NOMO-1 treated with dmso at 0.1 percent for 144 hours (cell line): ENCODE data around the gene MECR.

Experiments used
- DNase-seq: peaks from one replicate; lab custom pipeline; 2025; ENCODE audit not compliant: unreplicated experiment; lab: John Stamatoyannopoulos, UW

MECR gene, protein sequence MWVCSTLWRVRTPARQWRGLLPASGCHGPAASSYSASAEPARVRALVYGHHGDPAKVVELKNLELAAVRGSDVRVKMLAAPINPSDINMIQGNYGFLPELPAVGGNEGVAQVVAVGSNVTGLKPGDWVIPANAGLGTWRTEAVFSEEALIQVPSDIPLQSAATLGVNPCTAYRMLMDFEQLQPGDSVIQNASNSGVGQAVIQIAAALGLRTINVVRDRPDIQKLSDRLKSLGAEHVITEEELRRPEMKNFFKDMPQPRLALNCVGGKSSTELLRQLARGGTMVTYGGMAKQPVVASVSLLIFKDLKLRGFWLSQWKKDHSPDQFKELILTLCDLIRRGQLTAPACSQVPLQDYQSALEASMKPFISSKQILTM

DNA sequence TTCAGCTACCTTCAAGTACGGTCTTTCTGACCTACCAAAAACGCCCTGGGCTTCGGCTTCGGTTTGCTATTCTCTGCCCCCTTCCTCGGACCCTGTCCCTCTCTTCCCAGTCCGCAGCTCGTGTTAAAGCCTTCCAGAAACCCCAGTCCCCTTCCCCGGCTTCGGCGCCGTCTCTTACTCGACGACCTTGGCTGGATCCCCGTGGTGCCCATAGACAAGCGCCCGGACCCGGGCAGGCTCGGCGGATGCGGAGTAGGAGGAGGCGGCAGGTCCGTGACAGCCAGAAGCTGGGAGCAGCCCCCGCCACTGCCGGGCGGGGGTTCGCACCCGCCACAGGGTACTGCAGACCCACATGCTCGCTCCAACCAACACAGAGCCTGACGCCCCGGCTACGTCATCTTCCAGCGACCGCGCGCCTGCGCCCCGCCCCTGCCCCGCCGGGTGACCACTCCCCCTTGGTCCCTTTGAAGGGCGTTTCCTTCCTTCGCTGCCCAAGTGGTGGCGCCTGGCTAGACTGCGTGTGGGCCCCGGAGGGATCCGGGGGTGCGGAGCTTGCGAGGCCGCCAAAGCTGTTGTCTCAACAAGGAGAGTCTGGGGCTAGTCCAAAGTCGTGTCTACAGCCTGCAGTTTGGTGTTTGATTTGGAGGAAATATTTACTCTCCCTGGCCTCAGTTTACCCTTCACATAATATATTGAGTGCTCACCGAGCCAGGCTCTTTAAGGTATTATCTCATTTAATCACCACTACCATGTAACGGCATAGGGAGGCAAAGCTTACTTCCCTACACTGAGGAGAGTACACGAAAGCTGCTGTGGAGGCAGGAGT lies at the start of gene MECR:
Gene MECR, minus strand, starts transcription at position 382 of the 826 bp plus-strand sequence. Its CDS starts 28 bp downstream, at position 354.
- peak; percentile 75 for DNase-seq

DNA sequence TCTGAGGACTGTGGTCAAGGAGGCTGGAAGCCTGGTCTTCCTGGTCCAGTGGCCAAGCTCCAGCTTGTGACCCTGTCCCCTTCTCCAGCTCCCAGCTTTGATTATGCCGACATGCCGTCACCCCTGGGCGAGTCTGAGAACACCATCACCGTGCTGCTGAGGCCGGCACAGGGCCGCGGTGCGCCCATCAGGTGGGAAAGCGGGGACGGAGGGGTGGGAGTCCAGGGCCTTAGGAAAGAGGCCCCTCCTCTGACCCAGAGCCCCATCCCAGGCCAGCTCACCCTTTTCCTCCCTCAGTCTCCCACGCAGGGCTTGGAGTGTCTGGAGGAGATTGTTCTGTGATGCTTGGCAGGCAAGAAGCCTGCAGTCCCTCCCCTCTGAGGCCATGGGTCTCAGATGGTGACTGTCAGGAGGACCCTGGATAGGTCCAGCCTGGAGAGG lies 49.2 kb upstream of the MECR start:
- no peak for DNase-seq

DNA sequence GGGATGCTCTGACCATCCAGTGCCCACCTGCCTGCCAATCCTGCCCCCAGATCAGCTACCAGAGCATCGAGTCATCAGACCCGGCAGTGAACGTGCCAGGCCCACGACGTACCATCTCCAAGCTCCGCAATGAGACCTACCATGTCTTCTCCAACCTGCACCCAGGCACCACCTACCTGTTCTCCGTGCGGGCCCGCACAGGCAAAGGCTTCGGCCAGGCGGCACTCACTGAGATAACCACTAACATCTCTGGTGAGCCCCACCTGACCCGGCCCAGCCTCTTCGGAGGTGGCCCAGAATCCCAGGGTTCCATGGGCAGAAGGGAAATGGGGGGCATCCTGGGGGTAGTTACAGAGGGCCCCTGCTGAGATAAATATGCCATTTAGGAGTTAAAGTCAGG lies 48.7 kb upstream of the MECR start:
- DNase-seq = no peak

DNA sequence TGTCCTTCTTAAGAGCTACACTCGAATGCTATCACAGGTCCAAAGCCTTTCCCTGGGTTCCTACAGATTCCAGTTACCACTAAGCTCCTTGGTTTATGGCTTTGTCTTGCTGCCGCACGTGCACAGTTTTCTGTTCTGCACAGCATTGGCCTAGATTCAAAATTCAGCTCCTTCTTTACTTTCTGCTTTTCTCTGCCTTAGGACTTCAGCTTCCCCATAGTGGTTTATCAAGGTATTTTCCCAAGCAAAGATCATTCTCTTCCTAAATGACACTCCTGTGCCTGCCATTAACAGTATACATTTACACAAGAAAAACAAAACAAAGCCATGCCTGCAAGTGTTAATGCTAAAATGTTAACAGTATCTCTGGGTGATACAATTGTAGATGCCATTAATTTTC lies 47.4 kb upstream of the MECR start:
- DNase-seq = no peak

DNA sequence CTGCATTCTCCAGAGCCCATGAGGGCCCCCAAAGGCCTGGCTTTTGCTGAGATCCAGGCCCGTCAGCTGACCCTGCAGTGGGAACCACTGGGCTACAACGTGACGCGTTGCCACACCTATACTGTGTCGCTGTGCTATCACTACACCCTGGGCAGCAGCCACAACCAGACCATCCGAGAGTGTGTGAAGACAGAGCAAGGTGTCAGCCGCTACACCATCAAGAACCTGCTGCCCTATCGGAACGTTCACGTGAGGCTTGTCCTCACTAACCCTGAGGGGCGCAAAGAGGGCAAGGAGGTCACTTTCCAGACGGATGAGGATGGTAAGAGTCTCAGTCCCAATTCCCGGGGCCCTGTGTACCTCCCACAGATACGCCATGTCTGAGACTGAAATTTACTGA lies 44.7 kb upstream of the MECR start:
- no peak for DNase-seq

DNA sequence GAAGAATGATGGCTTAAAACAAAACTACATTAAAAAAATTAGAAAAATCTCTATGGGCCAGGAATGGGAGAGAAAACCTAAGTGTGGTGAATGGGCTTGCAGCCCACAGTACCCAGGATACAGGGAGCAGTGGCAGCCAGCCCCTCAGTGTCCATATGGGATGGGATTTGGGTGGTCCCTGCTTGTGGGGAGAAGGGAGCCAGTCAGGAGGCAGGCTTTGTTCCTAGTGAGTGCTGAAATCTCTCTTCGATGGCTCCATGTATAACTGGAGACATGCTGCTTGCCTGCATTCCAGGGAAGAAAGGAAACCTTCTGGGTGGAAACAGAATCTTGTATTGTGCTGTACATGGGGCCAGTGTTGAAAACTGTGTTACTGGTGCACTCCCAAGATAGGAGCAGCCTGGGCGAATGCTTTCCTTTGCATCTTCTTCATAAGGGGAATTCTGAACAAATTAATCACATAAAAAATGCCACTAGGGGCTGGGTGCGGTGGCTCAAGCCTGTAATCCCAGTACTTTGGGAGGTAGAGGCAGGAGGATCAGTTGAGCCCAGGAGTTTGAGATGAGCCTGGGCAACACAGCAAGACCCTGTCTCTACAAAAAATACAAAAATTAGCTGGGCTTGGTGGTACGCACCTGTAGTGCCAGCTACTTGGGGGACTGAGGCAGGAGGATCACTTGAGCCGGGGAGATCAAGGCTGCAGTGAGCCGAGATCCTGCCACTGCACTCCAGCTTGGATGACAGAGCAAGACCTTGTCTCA lies 41.6 kb upstream of the MECR start:
- no peak for DNase-seq

DNA sequence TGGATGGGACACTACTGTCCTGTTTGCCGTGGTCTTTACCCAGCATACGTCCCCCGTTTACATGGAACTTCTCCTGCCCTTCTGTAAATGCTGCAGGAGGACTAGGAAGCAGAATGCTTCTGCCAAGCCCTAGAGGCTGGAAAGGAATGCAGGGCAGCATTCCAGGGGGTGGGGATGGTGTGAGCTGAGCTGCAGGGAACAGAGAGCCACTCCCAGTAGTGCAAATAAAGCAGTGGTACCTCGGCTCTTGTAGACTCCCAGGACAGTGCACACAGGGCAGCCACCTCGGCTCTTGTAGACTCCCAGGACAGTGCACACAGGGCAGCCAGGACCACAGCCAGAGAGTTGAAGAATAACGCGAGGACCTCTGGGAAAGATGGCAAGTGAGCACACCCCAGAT lies 41.0 kb upstream of the MECR start:
- DNase-seq = no peak

DNA sequence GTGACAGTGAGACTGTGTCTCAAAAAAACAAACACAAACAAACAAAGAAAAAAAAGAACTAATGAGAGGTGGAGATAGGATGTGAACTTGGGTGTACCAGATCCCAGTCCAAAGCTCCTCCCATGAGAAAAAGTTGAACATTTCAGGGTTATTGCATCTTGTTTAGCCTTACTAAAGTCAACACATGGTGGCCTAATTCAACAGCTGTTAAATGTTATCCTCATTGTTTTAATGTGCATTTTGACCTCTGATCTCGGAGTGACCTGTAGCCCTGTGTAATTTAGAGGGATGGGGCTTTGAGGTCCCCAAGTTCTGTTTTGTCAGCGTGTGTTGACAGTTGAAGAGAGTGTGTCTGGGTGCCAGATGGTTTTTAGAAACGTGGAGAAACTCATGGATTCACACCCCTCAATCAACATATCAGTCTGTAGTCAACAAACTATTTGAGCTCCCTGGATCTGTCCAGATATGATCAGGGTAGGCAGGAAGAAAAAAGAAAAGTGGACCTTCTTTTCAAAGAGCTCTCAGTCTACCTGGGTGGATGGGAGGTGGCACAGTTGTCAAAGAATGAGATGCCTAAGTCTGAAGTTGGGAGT lies 40.3 kb upstream of the MECR start:
- DNase-seq = no peak

DNA sequence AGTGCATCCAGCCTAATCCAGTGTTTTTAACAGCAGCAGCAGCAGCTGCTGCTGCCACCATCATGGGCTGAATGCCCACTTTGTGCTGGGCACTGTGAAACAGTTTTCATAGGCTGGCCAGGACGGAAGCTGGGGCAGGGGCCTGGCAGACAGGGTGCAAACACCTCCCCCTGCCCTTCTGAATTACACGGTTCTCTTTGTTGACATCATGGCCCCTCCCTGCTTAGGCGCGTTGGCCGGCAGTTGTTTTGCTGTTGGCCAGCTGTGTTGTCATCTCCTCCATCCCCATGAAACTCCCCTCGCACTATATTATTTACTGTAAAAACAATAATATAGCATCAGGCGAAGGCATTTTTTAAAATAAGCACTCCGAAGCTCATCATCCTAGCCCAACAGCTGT lies 38.6 kb upstream of the MECR start:
- no peak for DNase-seq

DNA sequence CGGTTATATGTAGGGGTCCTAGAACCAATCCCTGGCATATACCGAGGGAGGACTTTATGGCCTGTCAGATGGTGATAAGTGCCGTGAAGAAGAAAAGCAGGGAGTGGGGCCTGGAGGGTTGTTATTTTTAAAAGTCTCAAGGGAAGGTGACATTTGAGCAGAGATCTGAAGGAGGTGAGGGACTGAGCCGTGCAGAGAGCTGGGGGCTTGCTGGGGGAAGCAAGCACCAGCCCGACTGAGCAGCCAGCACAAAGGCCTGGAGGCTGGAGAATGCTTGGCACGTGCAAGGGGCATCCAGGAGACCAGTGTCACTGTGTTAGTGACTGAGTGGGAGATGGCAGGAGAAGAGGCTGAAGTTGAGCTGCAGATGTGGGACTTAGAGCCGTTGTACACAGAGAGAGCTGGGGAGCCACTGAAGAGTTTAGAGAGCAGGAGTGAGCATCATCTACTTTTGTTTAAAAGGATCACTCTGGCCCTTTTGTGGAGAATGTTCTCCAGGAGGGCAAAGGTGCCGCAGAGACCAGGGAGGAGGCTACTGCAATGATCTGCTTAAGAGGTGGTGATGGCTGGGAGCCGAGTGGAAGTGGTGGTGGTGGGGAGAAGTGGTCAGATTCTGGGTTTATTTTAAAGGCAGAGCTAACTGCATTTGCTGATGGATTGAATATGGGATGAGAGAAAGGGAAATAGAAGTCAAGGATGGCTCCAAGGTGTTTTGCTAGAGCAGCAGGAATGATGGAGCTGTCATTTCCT lies 36.8 kb upstream of the MECR start:
- no peak for DNase-seq

DNA sequence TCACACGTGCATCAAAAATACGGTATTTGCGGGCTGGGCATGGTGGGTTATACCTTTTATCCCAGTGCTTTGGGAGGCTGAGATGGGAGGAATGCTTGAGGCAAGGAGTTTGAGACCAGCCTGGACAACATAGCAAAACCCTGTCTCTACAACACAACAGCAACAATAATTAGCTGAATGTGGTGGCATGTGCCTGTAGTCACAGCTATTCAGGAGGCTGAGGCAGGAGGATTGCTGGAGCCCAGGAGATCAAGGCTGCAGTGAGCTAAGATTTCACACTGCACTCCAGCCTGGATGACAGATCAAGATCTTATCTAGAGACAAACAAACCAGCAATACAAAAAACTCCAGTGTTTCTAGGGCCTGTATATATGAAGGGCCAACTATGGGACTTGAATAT lies 36.2 kb upstream of the MECR start:
- DNase-seq = no peak

DNA sequence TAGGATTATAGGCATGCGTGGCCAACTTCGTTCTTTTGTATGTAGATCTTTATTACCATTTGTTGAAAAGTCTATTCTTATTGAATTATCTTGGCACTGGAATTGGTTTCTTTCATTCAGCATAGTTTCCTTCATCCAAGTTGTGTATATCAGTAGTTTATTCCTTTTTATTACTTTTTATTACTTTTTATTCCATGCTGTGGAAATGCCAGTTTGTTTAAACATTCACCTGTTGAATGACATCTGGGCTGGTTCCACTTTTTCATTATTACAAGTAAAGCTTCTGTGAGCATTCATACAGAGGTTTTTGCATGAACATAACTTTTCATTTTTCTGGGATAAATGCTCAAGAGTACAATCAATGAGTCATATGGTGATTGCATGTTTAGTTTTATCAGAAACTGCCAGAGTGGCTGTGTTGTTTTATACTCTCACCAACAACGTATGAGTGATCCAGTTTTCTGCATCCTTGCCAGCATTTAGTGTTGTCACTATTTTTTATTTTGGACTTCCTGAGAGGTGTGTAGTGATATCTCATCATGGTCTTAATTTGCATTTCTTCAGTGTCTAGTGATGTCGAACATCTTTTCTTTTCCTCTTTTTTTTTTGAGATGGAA lies 34.1 kb upstream of the MECR start:
- DNase-seq = no peak

DNA sequence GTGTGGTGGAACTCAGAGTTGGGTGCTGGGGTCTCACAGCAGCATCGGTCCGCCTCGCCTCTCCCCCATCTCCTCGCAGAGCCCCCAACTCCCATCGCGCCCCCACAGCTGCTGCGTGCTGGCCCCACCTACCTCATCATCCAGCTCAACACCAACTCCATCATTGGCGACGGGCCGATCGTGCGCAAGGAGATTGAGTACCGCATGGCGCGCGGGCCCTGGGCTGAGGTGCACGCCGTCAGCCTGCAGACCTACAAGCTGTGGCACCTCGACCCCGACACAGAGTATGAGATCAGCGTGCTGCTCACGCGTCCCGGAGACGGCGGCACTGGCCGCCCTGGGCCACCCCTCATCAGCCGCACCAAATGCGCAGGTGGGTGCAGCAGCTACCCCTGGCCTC lies 29.8 kb upstream of the MECR start:
- DNase-seq = no peak

DNA sequence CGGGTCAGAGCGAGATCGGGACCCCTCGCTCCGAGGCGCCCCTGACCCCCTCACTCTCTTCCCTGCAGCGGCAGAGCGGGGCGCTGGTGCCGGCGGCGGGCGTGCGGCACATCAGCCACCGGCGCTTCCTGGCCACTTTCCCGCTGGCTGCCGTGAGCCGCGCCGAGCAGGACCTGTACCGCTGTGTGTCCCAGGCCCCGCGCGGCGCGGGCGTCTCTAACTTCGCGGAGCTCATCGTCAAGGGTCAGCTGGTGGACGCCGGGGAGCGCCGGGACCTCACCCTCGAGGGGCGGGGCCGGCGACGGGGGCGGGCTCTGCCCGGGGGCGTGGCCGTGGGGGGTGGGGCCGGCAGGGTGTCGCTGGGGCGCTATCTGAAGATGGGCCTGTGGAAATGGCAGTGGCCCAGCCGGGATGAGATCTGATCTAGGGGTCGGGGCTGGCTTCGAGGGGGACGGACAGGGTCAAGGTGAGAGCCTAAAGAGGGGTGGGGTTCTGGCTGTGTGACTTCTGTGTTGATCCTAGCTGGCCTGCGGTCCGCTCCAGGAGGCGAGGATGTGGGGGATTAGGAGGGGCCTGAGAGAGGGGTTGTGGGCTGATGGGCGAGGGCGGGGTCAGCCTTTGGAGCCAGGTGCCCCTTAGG lies 29.2 kb upstream of the MECR start:
- no peak for DNase-seq

DNA sequence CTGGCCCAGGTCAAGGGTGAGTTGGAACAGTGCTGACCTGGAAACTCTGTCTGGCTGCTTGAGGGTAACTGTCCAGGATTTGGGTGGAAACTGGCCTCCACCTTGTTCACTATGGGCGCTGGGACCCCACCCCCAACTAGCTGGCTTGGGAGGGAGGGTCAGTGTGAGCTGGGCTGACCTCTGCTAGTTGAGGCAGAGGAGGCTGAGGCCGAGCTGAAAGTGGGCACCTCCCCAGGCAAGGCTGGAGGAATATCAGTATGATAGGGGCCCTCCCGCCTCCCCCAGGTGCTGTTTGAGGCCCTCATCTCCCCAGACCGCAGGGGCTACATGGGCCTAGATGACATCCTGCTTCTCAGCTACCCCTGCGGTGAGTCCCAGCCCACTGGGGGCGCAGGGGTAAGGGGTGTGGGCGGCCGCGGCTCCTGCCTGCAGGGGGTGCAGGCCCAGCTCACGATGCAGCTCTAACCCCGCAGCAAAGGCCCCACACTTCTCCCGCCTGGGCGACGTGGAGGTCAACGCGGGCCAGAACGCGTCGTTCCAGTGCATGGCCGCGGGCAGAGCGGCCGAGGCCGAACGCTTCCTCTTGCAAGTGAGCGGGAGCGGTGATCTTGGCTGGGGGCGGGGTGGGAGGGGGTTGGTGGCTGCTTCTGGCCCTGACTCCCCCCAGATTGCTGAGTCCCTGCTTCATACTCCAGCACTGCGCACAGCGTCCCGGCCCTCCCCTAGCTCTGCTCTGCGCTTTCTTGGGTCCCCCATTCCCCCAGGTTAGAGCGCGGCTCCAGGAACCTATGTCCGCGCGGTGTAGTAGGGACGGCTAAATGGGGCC lies 28.5 kb upstream of the MECR start:
- DNase-seq = no peak

DNA sequence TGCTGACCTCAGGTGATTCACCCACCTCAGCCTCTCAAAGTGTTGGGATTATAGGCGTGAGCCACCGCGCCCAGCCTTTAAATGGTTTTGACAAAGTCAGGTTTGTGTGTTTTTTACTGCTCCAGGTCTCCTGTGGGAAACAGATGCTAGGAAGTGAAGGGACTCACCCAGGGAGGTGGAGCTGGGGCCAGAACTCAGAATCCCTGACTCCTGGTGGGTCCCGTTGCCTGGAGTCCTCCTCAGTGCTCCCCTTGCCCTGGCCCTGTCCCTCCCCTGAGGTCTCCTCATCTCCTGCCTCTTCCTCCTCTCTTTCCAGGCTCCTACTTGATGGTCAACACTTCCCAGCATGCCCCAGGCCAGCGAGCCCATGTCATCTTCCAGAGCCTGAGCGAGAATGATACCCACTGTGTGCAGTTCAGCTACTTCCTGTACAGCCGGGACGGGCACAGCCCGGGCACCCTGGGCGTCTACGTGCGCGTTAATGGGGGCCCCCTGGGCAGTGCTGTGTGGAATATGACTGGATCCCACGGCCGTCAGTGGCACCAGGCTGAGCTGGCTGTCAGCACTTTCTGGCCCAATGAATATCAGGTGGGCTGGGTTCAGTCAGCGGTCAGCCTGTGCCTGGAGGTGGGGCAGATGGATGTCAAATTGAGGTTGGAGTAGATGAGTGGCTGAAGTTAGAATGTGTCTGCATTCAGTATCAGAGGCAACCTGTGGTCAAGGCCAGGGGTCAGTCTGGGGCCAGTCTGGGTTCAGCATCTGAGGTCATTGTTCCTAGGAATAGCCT lies 27.6 kb upstream of the MECR start:
- DNase-seq = no peak

DNA sequence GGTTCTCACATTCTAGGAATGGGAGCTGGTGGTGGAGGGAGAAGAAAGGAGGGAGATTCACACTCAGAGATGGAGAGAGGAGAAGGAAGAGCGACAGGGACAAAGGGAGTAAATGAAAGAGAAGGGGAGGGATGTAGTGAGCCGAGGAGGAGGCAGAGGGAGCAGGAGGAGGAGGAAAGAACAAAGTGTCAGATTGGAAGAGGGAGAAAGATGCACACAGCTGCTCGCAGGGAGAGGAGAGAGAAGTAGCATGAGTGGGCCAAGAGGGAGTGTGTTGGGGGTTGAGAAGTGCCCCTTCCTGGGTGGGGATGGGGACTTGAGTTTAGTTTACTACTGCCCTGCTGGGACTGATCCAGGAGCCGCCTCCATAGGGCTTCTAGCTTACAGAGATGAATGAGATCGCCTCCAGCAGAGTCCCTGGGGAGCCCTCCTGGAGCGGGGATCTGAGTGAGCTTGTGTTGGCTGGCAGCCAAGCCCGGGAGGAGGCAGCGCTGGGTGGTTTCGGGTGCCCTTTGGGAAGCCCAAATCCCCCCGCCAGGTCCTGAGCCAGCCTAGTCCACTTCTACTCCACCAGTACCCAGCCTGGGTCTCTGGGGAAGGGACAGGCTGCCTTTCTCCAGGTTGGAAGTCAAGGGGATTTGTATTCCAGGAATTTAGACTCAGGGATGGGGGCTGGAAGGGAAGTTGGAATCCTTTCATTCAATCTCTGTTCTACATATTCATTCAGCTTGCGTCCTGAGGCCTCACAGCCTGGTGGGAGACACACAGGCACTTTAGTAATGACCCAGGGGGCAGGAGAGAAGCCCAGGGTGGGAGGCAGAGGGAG lies 26.5 kb upstream of the MECR start:
- no peak for DNase-seq
